Right atrium auricular region (tissue), 2 donors: ENCODE data around the gene GAB4. TPM values are rescaled to one million over a fixed set of nuclear protein-coding genes. Genes with fewer than 3 reads are reported as not detected.

Source experiments
- DNase-seq: peaks from one replicate; pipeline ENCODE4 v3.0.0-alpha.2; 2019; ENCODE audit warnings: low spot score
- H3K27ac ChIP-seq, 2 donors: fragments of 200-600 bp; sonication (generic); 1 replicate in 1 of 2; 2 replicates in 1 of 2; pipeline ENCODE4 v1.5.1; 2016 to 2019
- H3K27me3 ChIP-seq, 2 donors: fragments of 200-600 bp; sonication (generic); one replicate each; pipeline versions ENCODE4 v1.5.1 to v1.6.0; 2017 to 2019
- H3K36me3 ChIP-seq: fragments of 200-600 bp; sonication (generic); one replicate; pipeline ENCODE4 v1.5.1; 2016
- H3K4me1 ChIP-seq, 2 donors: fragments of 200-600 bp; sonication (generic); one replicate each; pipeline versions ENCODE4 v1.5.1 to v1.6.0; 2017 to 2019
- H3K4me3 ChIP-seq, 2 donors: fragments of 200-600 bp; sonication (generic); 1 replicate in 1 of 2; 2 replicates in 1 of 2; pipeline ENCODE4 v1.5.1; 2017 to 2019; ENCODE audit warnings: mild to moderate bottlenecking in 1 of 2, moderate library complexity in 1 of 2
- H3K9me3 ChIP-seq, 2 donors: fragments of 200-600 bp; sonication (generic); one replicate each; pipeline ENCODE4 v1.5.1; 2019
- CTCF ChIP-seq, 2 donors: fragments of 200-600 bp; sonication (generic); IDR thresholded peaks; one replicate each; pipeline ENCODE4 v1.5.1; 2019; ENCODE audit warnings: antibody characterized with exemption in 2 of 2
- total RNA-seq, 2 donors: library from RNA; depleted of rRNA; stranded (reverse); fragments of >200 nt; gene quantifications; one replicate each; pipeline ENCODE4 v1.1.0, GENCODE V29; 2016

GAB4 gene
- not detected for total RNA-seq

GRCh38 chr22:17007852-17008731 is at the start of gene GAB4:
Gene GAB4 (minus strand): TSS chr22:17008222. CDS start chr22:17008114, 108 bp downstream.
- no peak for TF ChIP-seq CTCF (IDR thresholded peaks at IDR 0.05)
- DNase-seq = no peak
- no peaks in the 10 kb centered on the region for H3K36me3 ChIP-seq
- H3K9me3 ChIP-seq = peaks cover 0 to 12% of the 10 kb centered on the region in 2 donors
- H3K4me1 ChIP-seq = no peaks in the 10 kb centered on the region
- H3K27ac ChIP-seq = no peak within 1 kb of the TSS
- no peaks in the 10 kb centered on the region for H3K27me3 ChIP-seq
- no peak within 1 kb of the TSS for H3K4me3 ChIP-seq

- H3K4me3 ChIP-seq = no peak overlapping the region
- H3K36me3 ChIP-seq = no peaks in the 10 kb centered on the region
- no peak overlapping the region for H3K27ac ChIP-seq
- H3K27me3 ChIP-seq = no peaks in the 10 kb centered on the region
- TF ChIP-seq CTCF (IDR thresholded peaks at IDR 0.05) = no peak
- no peaks in the 10 kb centered on the region for H3K4me1 ChIP-seq
- no peaks in the 10 kb centered on the region for H3K9me3 ChIP-seq
- peak; percentile 28 for DNase-seq
These were observed 48.8 kb upstream of the GAB4 start for GRCh38 chr22:17056807-17057206.

- DNase-seq = peak; percentile 43
- no peaks in the 10 kb centered on the region for H3K9me3 ChIP-seq
These were observed 48.0 kb upstream of the GAB4 start for GRCh38 chr22:17056058-17056457.

DNA sequence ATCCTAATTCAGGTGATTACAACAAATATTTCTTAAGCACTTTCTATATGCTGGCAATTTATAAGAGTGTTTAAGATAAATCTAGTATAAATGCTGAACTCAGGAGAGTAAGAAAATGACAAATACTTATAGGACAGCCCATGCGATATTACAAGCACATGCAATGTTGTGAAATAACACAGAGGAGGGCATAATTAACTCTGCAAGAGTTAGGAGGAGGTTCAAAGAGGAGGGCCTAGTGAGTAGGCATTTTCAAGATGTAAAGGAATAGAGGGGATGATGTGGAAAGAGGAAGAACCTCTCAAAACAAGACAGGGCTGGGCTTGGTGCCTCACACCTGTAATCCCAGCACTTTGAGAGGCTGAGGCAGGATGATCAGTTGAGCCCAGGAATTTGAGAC is 39.6 kb upstream of the GAB4 start:
- H3K4me1 ChIP-seq = no peaks in the 10 kb centered on the region
- no peaks in the 10 kb centered on the region for H3K36me3 ChIP-seq
- TF ChIP-seq CTCF (IDR thresholded peaks at IDR 0.05) = no peak
- no peak for DNase-seq
- H3K27me3 ChIP-seq = no peaks in the 10 kb centered on the region
- no peak overlapping the region for H3K4me3 ChIP-seq
- H3K9me3 ChIP-seq = no peaks in the 10 kb centered on the region
- H3K27ac ChIP-seq = no peak overlapping the region

More at GRCh38 chr22:17056058-17056457, 48.0 kb upstream of the GAB4 start:
- no peak for TF ChIP-seq CTCF (IDR thresholded peaks at IDR 0.05)
- no peaks in the 10 kb centered on the region for H3K36me3 ChIP-seq
- H3K4me3 ChIP-seq = no peak overlapping the region
- no peaks in the 10 kb centered on the region for H3K27me3 ChIP-seq
- no peaks in the 10 kb centered on the region for H3K4me1 ChIP-seq
- no peak overlapping the region for H3K27ac ChIP-seq

DNA sequence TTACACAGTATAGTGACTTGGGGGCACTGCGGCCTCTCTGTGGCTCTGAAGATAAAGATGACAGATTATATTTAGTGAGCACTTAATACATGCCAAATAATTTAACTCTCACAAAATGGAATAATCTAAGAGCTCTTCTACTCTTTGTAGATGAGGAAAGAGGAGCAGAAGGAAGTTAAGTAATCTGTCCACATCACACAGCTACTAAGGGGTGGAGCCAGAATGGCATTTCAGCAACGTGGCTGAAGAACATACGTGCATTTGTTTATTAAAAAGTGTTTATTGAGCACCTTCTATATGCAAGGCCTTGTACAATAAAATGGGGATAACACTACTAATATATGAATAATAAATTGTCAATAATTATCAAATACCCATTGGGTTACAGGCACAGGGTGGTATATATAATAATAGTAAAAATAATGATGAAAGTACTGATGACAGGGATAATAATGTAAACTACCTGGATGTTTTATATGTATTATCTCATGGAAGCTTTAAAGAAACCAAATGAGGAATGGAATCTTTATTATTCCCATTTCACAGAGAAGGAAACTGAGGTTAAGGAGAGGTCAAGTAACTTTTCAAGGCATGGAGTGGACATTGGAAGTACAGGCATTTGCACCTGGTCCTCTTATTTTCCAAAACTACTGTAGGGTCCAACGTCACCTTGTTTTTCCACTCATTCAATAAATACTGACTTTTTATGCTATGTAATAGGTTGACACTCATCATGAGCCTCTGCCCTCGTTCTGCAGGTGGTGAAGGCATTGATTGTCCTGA is 38.7 kb upstream of the GAB4 start:
- no peaks in the 10 kb centered on the region for H3K36me3 ChIP-seq
- TF ChIP-seq CTCF (IDR thresholded peaks at IDR 0.05) = no peak
- H3K4me3 ChIP-seq = no peak overlapping the region
- H3K4me1 ChIP-seq = no peaks in the 10 kb centered on the region
- no peak for DNase-seq
- H3K27me3 ChIP-seq = no peaks in the 10 kb centered on the region
- no peak overlapping the region for H3K27ac ChIP-seq
- H3K9me3 ChIP-seq = no peaks in the 10 kb centered on the region
